HEK293 (cell line): ENCODE measurements around the gene ECPAS.
A peak's percentile ranks its signal among the peaks of the same experiment; 100 is the strongest.

Experiments used
- CTCF ChIA-PET: fragments of 350-600 bp; formaldehyde crosslinking; extraction: SDS; loops from one replicate; lab custom pipeline; 2021; ENCODE audit warnings: antibody characterized with exemption; lab: Yijun Ruan, JAX
- POLR2A ChIA-PET: fragments of 300-600 bp; formaldehyde crosslinking; extraction: SDS; loops from one replicate; lab custom pipeline; 2020; ENCODE audit warnings: antibody characterized with exemption, inconsistent platforms; lab: Yijun Ruan, JAX
- H3K27ac ChIP-seq: fragments of 200-500 bp; sonication (Bioruptor generic); 2 replicates; pipeline ENCODE4 v1.5.1; 2014; ENCODE audit warnings: low read depth, low read length, control low read depth, inconsistent platforms; ENCODE audit errors: extremely low read depth
- H3K36me3 ChIP-seq, 2 experiments: fragments of 200-500 bp in 1 of 2; sonication (Bioruptor generic) in 1 of 2; 1 replicate in 1 of 2; 2 replicates in 1 of 2; pipeline ENCODE4 v1.5.1; 2014 to 2017; ENCODE audit warnings: inconsistent platforms in 2 of 2, low read length in 2 of 2; ENCODE audit not compliant: control insufficient read depth in 2 of 2, insufficient read depth in 1 of 2
- H3K4me1 ChIP-seq: fragments of 200-500 bp; sonication (Bioruptor generic); 2 replicates; pipeline ENCODE4 v1.5.1; 2014; ENCODE audit warnings: mild to moderate bottlenecking, low read length, inconsistent platforms; ENCODE audit not compliant: control insufficient read depth, insufficient read depth
- H3K4me3 ChIP-seq: 2 replicates; pipeline ENCODE4 v1.5.1; 2011; ENCODE audit warnings: low read depth, mild to moderate bottlenecking, control low read depth, low read length, moderate library complexity
- H3K9me3 ChIP-seq: fragments of 200-500 bp; sonication (Bioruptor generic); 2 replicates; pipeline ENCODE4 v1.5.1; 2014; ENCODE audit warnings: low read depth, low read length, inconsistent platforms; ENCODE audit not compliant: control insufficient read depth, insufficient read depth
- ATF2 ChIP-seq: fragments of 450-650 bp; formaldehyde crosslinking; IDR thresholded peaks from 2 replicates; pipeline ENCODE4 v1.5.1; 2016; ENCODE audit warnings: missing biosample characterization, missing genetic modification characterization, low read depth
- GLI2 ChIP-seq: fragments of 450-650 bp; formaldehyde crosslinking; IDR thresholded peaks from 2 replicates; pipeline ENCODE4; 2017; ENCODE audit warnings: missing biosample characterization, missing genetic modification characterization, low read depth, borderline replicate concordance
- KLF1 ChIP-seq: fragments of 450-650 bp; formaldehyde crosslinking; IDR thresholded peaks from 2 replicates; pipeline ENCODE4 v1.5.1; 2016; ENCODE audit warnings: missing biosample characterization, missing genetic modification characterization
- TRIM28 ChIP-seq: IDR thresholded peaks from 2 replicates; pipeline ENCODE4 v1.6.1; 2011; ENCODE audit warnings: low read length, control low read depth, borderline replicate concordance
- YY1 ChIP-seq: fragments of 450-650 bp; formaldehyde crosslinking; IDR thresholded peaks from 2 replicates; pipeline ENCODE4 v1.5.1; 2018; ENCODE audit warnings: missing biosample characterization, missing genetic modification characterization
- ZBTB6 ChIP-seq: fragments of 450-650 bp; formaldehyde crosslinking; IDR thresholded peaks from 2 replicates; pipeline ENCODE4 v1.5.1; 2017; ENCODE audit warnings: missing biosample characterization, missing genetic modification characterization
- ZBTB7A ChIP-seq: fragments of 450-650 bp; formaldehyde crosslinking; IDR thresholded peaks from 2 replicates; pipeline ENCODE4 v1.5.1; 2016; ENCODE audit warnings: low read depth, missing biosample characterization, missing genetic modification characterization
- ZFHX2 ChIP-seq: fragments of 450-650 bp; formaldehyde crosslinking; conservative IDR thresholded peaks from 2 replicates; pipeline ENCODE4 v1.5.1; 2016; ENCODE audit warnings: missing biosample characterization, missing genetic modification characterization
- ZFP3 ChIP-seq: fragments of 450-650 bp; formaldehyde crosslinking; IDR thresholded peaks from 2 replicates; pipeline ENCODE4 v1.5.1; 2016; ENCODE audit warnings: low read depth, missing biosample characterization, missing genetic modification characterization
- ZNF140 ChIP-seq: fragments of 450-650 bp; formaldehyde crosslinking; IDR thresholded peaks from 2 replicates; pipeline ENCODE4 v1.5.1; 2016; ENCODE audit warnings: missing biosample characterization, missing genetic modification characterization
- ZNF16 ChIP-seq: fragments of 450-650 bp; formaldehyde crosslinking; IDR thresholded peaks from 2 replicates; pipeline ENCODE4 v1.5.1; 2016; ENCODE audit warnings: low read depth, missing biosample characterization, missing genetic modification characterization
- ZNF211 ChIP-seq: fragments of 450-650 bp; formaldehyde crosslinking; IDR thresholded peaks from 2 replicates; pipeline ENCODE4 v1.5.1; 2016; ENCODE audit warnings: low read depth, missing biosample characterization, missing genetic modification characterization
- ZNF280C ChIP-seq: fragments of 450-650 bp; formaldehyde crosslinking; IDR thresholded peaks from 2 replicates; pipeline ENCODE4 v1.5.1; 2016; ENCODE audit warnings: missing biosample characterization, missing genetic modification characterization
- ZNF37A ChIP-seq: fragments of 450-650 bp; IDR thresholded peaks from 2 replicates; pipeline ENCODE4 v1.5.1; 2018; ENCODE audit warnings: missing biosample characterization, missing genetic modification characterization
- ZNF398 ChIP-seq: fragments of 450-650 bp; formaldehyde crosslinking; IDR thresholded peaks from 2 replicates; pipeline ENCODE4 v1.5.1; 2017; ENCODE audit warnings: missing biosample characterization, missing genetic modification characterization
- ZNF513 ChIP-seq: fragments of 450-650 bp; IDR thresholded peaks from 2 replicates; pipeline ENCODE4 v1.5.1; 2018; ENCODE audit warnings: missing biosample characterization, missing genetic modification characterization
- ZNF514 ChIP-seq: fragments of 450-650 bp; formaldehyde crosslinking; IDR thresholded peaks from 2 replicates; pipeline ENCODE4 v1.5.1; 2016; ENCODE audit warnings: missing biosample characterization, missing genetic modification characterization
- ZNF529 ChIP-seq: fragments of 450-650 bp; formaldehyde crosslinking; IDR thresholded peaks from 2 replicates; pipeline ENCODE4 v1.5.1; 2017; ENCODE audit warnings: missing genetic modification characterization, missing biosample characterization; ENCODE audit not compliant: insufficient replicate concordance
- ZNF530 ChIP-seq: fragments of 450-650 bp; formaldehyde crosslinking; IDR thresholded peaks from 2 replicates; pipeline ENCODE4 v1.5.1; 2016; ENCODE audit warnings: low read depth, missing biosample characterization, missing genetic modification characterization
- ZNF558 ChIP-seq: fragments of 450-650 bp; formaldehyde crosslinking; IDR thresholded peaks from 2 replicates; pipeline ENCODE4 v1.5.1; 2016; ENCODE audit warnings: missing biosample characterization, missing genetic modification characterization
- ZNF654 ChIP-seq: fragments of 450-650 bp; formaldehyde crosslinking; IDR thresholded peaks from 2 replicates; pipeline ENCODE4 v1.5.1; 2016; ENCODE audit warnings: low read depth, missing biosample characterization, missing genetic modification characterization
- ZNF660 ChIP-seq: fragments of 450-650 bp; IDR thresholded peaks from 2 replicates; pipeline ENCODE4 v1.5.1; 2018; ENCODE audit warnings: missing biosample characterization, mild to moderate bottlenecking, missing genetic modification characterization
- ZNF677 ChIP-seq: fragments of 450-650 bp; IDR thresholded peaks from 2 replicates; pipeline ENCODE4 v1.5.0; 2018; ENCODE audit warnings: missing biosample characterization, mild to moderate bottlenecking, missing genetic modification characterization, moderate library complexity
- ZNF768 ChIP-seq: fragments of 450-650 bp; formaldehyde crosslinking; IDR thresholded peaks from 2 replicates; pipeline ENCODE4 v1.5.1; 2018; ENCODE audit warnings: missing biosample characterization, mild to moderate bottlenecking, missing genetic modification characterization
- ZNF777 ChIP-seq: fragments of 450-650 bp; formaldehyde crosslinking; IDR thresholded peaks from 2 replicates; pipeline ENCODE4 v1.5.1; 2017; ENCODE audit warnings: missing biosample characterization, missing genetic modification characterization, borderline replicate concordance
- ZSCAN16 ChIP-seq: fragments of 450-650 bp; formaldehyde crosslinking; IDR thresholded peaks from 2 replicates; pipeline ENCODE4 v1.5.1; 2016; ENCODE audit warnings: missing biosample characterization, missing genetic modification characterization
- ZSCAN18 ChIP-seq: fragments of 450-650 bp; formaldehyde crosslinking; IDR thresholded peaks from 2 replicates; pipeline ENCODE4 v1.5.1; 2016; ENCODE audit warnings: missing biosample characterization, missing genetic modification characterization

The ECPAS gene

GRCh38 chr9:111484572-111484894 lies 350 bp upstream of the ECPAS start (continued):
- TF ChIP-seq ZNF280C = no peak
- no peak for TF ChIP-seq ZNF530 (tag by site-specific recombination)
- no peak for TF ChIP-seq ZNF398 (tag by site-specific recombination)
- no peak for TF ChIP-seq ZNF529
- TF ChIP-seq ZNF677 (tag by site-specific recombination) = no peak
- TF ChIP-seq TRIM28 = no peak
- no peak for TF ChIP-seq ZSCAN16
- no peak for TF ChIP-seq ZNF140 (tag by site-specific recombination)
- no peak for TF ChIP-seq ZNF514 (tag by site-specific recombination)
- no peak for TF ChIP-seq ZNF211 (tag by site-specific recombination)
- no peak for TF ChIP-seq ZBTB7A (tag by site-specific recombination)
- no peak for TF ChIP-seq GLI2 (tag by site-specific recombination)
- no peak for TF ChIP-seq ZBTB6 (tag by site-specific recombination)
- no peak for TF ChIP-seq ZFHX2 (tag by site-specific recombination)
- no peak for TF ChIP-seq YY1 (tag by site-specific recombination)
- TF ChIP-seq ZNF654 (tag by site-specific recombination) = no peak
- no peak for TF ChIP-seq ZNF777 (tag by site-specific recombination)

GRCh38 chr9:111483439-111483857 lies 735 bp downstream of the ECPAS start:
- H3K4me1 ChIP-seq = no peaks in the 10 kb centered on the region
- H3K27ac ChIP-seq = peak overlapping the region; percentile 97
- no peaks in the 10 kb centered on the region; a peak in 1 of 3 replicates for H3K36me3 ChIP-seq
- ChIA-PET POLR2A (interaction anchor here (1.0 to 2.4 kb wide), 2 partner anchors 42 to 148 kb away, joined by 3 to 12 read pairs; partner anchors contain the start of genes DNAJC25 and ZNF483), CTCF (interaction anchor here (0.7 kb wide), 1 partner anchor 749 kb away, joined by 3 read pairs; no protein-coding TSS in a partner anchor)
- no peaks in the 10 kb centered on the region for H3K9me3 ChIP-seq
- no peak for TF ChIP-seq ZNF16 (tag by site-specific recombination)
- TF ChIP-seq ZSCAN18 (tag by site-specific recombination) = no peak
- no peak for TF ChIP-seq ZNF513 (tag by site-specific recombination)
- no peak for TF ChIP-seq KLF1 (tag by site-specific recombination)
- TF ChIP-seq ZNF660 (tag by site-specific recombination) = no peak
- no peak for TF ChIP-seq ZFP3 (tag by site-specific recombination)
- TF ChIP-seq ZNF558 = no peak
- no peak for TF ChIP-seq ATF2
- TF ChIP-seq ZNF530 (tag by site-specific recombination) = no peak
- no peak for TF ChIP-seq ZNF37A (tag by site-specific recombination)
- no peak for TF ChIP-seq ZNF768 (tag by site-specific recombination)
- H3K4me3 ChIP-seq = peak overlapping the region; percentile 86
